ENCODE results near the gene ZBTB47.

The ZBTB47 gene

DNA sequence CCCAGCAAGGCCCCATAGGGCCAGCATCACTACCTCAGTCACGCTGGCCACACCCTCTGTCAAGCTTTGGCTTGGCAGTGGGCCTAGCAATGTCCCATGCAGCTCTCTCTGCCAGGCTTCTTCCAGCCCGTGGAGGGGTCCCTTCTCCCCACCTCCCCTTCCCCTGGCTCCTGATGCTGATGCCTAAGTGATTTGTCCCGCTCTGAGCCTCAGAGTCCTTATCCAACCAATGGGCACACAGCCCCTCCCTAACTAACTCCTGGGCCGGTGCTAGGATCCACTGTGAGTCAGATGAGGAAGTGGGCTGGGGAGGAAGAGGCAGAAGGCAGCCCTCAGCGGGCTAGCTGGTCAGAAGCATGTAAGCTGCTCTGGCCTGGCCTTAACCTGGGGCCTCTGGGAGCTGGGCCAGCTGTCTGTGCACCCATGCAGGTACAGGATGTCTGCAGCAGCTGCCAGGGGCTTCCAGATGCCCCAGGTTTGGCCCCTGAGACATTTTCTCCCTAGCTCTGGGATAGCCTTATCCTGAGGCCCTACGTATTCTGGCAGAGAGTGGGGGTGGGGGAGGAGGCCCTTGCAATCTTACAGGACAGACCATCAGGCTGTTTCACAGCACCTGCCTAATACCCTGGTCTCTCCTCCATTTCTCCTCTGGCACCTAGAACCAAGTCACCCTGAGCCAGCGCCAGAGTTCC, 740 bp upstream of the ZBTB47 start:
- no peak for DNase-seq (ENCODE audit: low read depth in 4 of 4, low spot score in 1 of 4)

DNA sequence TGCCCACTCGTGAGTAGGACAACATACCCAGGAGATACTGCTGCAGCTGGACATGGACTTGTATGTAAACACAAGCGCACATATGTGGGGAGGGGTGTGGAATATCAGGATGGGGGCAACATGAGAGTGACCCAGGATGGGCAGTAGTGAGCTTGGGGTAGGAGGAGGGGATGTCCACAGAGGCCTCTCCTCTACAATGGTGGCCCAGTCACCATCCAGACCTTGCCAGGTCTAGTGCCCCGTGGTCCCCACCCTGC, 266 bp upstream of the ZBTB47 start:
- DNase-seq (ENCODE audit: low read depth in 4 of 4, low spot score in 1 of 4): no peak

- no peak for DNase-seq (ENCODE audit: low read depth in 4 of 4, low spot score in 1 of 4)
Measured at GRCh38 chr3:42654331-42655201, 1.1 kb downstream of the ZBTB47 start.

DNA sequence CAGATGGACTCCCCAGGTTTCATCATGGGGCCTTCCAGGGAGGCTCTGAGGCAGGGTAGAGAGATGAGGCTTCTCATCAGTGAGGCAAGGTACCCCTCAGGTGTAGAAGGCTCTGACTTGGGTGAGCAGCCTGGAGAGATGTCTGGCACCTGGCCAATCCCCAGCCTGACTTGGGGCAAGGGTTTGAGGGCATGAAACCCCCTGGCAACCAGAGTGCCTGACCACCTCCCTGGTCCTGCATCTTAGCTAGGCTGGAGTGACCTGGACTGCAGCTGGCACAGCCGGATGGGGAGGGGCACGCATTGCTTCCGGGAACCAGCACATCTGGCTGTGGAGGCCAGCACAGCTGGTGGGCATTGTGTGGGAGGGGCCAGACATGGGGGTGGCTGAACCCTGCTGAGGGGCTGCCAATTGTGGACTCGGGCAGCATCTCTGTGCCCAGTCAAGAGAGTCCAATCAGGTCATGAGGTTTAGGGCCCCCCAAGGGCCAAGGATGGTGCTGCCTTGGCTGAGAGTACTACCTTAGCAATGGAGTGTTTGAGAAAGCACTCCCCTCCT, 1.9 kb downstream of the ZBTB47 start:
- no peak for DNase-seq (ENCODE audit: low read depth in 4 of 4, low spot score in 1 of 4)

DNA sequence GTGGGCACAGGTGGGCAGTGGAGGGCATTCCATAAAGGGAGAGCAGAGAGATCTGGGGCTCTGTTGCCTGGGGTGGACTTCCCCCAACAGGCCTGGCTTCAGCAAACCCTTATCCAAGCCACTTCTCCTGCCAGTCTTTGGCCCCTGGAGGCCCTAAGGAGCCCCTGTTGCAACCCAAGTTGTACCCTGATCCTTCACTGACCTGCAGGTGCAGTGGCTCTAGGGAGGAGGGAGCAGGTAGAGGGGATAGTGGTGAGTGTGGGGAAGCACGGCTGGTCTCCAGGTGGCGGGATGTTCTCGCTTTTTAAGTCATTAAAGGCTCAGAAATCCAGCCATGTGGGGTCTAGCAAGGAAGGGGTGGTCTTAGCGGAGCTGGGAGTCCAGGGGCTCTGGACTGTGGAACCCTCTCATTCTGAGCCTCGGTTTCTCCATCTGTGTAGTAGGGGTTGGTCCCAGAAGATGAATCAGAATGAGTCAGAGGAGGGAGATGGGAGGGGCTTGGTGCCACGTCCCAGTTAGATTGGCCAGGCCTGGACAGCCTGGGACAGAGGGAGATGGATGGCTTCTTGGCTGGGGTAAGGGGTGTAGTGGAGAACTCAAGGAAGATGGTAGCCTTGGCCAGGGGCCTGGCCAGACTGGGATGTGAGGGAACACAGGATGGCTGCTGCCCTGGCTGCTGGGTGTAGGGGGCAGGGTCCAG, 2.6 kb downstream of the ZBTB47 start:
- no peak for DNase-seq (ENCODE audit: low read depth in 4 of 4, low spot score in 1 of 4)

DNA sequence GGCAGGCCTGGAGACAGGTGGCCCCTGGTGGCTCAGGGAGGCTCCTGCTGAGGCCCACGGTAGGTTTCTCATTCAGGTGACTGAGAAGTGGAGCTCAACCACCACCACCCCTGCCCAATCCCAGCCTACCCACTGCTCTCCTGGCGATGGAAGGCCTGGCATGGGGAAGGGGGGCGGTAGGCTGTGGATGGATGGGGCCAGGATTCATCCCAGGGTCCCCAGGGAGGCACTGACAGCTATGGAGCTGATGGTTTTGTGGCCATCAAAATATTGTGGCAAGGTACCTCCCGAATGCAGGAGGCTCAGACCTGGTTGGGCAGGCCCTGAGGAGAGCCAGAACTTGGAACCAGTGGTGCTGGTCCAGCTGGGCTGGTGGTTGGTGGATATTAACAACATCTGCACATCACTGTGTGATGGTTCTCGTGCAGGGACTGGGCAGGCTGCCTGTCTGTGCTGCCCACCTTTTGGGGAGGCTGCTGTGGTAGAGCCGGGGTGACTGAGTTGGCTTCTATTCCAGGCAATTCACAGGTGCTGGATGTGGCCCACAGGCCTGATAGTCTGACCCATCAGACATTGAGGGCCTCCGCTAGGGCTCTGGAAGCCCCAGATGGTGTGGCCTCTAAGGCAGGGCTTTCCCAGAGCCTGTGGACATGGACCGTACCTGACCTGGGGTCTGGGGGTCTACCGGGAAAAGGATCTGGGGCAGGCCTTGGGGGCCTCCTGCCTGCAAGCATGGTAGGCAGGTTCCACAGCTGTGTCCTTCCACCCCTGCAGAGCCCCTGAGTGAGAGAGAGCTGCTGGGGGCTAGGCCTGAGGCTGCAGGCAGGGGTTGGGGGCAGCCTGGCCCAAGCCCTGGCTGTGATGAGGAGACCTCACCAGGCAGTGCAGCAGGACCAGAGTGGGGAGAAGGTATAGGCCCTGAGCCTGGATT, 3.4 kb downstream of the ZBTB47 start:
- DNase-seq (ENCODE audit: low read depth in 4 of 4, low spot score in 1 of 4): no peak

- no peak for DNase-seq (ENCODE audit: low read depth in 4 of 4, low spot score in 1 of 4)
Measured at GRCh38 chr3:42657675-42658074, 4.2 kb downstream of the ZBTB47 start.

GRCh38 chr3:42658091-42658770, 4.7 kb downstream of the ZBTB47 start:
- no peak for DNase-seq (ENCODE audit: low read depth in 4 of 4, low spot score in 1 of 4)

GRCh38 chr3:42658771-42659390, 5.4 kb downstream of the ZBTB47 start:
- no peak for DNase-seq (ENCODE audit: low read depth in 4 of 4, low spot score in 1 of 4)

DNA sequence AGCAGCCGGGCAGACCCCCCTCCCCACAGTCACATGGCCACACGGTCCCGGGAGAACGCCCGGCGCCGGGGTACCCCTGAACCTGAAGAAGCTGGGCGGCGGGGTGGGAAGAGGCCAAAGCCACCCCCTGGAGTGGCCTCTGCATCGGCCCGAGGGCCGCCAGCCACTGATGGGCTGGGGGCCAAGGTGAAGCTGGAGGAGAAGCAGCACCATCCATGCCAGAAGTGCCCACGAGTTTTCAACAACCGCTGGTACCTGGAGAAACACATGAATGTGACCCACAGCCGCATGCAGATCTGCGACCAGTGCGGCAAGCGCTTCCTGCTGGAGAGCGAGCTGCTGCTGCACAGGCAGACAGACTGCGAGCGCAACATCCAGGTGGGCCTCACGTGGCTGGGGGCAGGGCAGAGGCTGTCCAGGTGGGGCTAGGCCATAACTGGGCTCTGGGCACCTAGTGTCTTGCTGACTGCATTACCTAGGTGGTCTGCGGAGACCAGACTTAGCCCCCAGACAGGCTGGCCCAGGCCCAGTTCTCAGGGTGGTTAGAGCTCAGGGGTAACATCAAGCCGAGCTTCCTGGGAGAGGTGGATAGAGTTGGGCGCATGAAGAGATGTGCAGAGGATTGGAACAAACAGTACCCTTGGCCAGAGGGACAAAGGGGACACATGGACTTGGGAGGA, 6.1 kb downstream of the ZBTB47 start:
- no peak for DNase-seq (ENCODE audit: low read depth in 4 of 4, low spot score in 1 of 4)

GRCh38 chr3:42660131-42660715, 6.7 kb downstream of the ZBTB47 start:
- DNase-seq (ENCODE audit: low read depth in 4 of 4, low spot score in 1 of 4): no peak

GRCh38 chr3:42660898-42661297, 7.4 kb downstream of the ZBTB47 start:
- DNase-seq (ENCODE audit: low read depth in 4 of 4, low spot score in 1 of 4): no peak

DNA sequence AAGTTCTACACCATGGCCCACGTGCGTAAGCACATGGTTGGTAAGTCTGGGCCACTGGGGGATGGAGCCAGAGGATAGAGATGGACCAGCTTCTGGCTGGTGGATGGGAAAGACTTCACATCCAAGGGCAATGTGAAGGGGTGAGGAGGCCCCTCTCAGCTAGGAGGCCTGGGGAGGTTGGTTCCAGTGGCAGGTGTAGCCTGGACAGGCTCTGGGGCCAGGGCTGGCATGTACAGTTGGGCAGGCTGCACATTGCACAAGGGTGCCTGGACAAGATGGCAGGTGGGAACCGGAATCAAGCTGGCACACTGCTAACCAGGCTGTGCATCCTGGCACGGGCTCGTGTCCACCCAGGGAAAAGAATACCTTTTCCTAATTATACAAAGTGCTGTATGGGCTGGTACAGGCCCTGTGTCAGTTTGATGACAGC, 8.1 kb downstream of the ZBTB47 start:
- no peak for DNase-seq (ENCODE audit: low read depth in 4 of 4, low spot score in 1 of 4)

- DNase-seq (ENCODE audit: low read depth in 4 of 4, low spot score in 1 of 4): no peak
Measured at GRCh38 chr3:42662037-42662812, 8.7 kb downstream of the ZBTB47 start.

DNA sequence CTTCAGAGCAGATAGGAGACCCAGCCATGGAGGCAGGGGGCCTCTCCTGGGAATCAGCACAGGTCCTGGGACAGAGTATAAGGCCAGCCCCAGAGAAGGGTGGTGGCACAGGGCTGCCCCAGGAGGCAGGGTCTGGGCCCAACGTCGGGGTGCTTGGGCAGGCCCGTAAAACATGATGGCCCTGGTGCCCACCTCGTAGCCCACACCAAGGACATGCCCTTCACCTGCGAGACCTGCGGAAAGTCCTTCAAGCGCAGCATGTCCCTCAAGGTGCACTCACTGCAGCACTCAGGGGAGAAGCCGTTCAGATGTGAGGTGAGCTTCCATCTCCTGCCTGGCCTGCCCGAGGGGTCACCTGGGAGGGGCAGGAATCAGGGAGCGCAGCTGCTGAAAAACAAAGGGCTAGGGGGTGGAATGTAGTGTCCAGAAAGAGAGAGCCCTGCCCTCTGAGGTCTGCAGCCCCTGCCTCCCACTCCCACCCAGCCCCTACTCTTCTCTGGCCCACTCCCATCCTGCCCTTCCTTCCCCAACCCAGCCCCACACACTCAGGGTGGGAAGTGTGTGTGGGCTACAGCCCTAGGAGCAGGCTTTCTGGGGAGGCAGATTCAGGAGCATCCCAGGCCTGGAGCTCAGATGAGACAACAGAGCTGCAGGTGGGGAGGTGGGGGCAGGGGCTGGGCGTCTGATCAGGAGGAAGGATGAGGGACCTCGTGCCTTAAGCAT, 9.5 kb downstream of the ZBTB47 start:
- DNase-seq (ENCODE audit: low read depth in 4 of 4, low spot score in 1 of 4): no peak

GRCh38 chr3:42663581-42664437, 10.3 kb downstream of the ZBTB47 start:
- no peak for DNase-seq (ENCODE audit: low read depth in 4 of 4, low spot score in 1 of 4)

GRCh38 chr3:42664438-42664803, 10.9 kb downstream of the ZBTB47 start:
- DNase-seq (ENCODE audit: low read depth in 4 of 4, low spot score in 1 of 4): no peak

Data from stimulated activated CD4-positive, alpha-beta T cell treated with anti-CD3 and anti-CD28 coated beads, Interleukin-1b, Interleukin-23, amount 100 ng/mL, for 24 hours (primary cell).